Measurements from ENCODE around the gene TRIM28.

DNA sequence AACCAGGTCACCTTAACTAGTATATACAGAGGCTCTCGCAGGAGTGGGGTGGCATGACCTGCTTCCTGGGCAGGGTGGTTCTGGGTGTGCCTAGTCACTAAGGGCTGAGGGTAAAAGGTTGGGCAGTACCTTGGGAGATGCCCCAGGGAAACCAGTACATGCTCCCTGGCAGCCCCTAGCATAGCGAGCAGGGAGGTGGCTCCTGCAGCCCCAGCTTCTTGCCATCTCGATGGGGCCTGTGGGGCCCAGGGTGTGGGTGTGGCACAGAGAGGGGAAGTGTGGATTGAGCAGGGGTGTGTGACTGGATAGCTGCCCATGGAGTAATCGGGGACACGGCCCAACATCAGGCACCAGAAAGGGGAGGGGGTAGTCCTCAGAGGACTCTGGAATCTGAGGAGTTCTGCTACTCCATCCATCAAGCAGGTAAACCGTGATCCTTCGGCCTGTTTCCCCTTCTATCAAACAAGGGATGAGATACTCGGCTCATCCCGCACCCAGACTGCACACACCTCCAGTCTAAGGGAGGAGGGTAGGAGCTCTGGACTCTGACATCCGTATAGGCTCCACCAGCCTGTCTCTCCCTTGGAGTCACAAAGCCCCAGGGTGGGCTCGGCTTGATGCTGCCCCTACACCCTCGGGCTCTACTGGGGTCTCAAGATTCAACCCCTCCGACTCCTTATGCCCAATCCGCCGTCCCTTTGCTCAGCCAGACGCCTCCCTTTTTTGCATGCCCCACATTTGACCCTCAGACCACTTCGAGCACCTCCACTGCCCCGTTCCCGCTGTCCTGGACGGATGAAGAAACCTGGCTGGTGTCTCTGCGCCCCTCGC is 25.4 kb upstream of the TRIM28 start:
- TF ChIP-seq, protein P1, sequence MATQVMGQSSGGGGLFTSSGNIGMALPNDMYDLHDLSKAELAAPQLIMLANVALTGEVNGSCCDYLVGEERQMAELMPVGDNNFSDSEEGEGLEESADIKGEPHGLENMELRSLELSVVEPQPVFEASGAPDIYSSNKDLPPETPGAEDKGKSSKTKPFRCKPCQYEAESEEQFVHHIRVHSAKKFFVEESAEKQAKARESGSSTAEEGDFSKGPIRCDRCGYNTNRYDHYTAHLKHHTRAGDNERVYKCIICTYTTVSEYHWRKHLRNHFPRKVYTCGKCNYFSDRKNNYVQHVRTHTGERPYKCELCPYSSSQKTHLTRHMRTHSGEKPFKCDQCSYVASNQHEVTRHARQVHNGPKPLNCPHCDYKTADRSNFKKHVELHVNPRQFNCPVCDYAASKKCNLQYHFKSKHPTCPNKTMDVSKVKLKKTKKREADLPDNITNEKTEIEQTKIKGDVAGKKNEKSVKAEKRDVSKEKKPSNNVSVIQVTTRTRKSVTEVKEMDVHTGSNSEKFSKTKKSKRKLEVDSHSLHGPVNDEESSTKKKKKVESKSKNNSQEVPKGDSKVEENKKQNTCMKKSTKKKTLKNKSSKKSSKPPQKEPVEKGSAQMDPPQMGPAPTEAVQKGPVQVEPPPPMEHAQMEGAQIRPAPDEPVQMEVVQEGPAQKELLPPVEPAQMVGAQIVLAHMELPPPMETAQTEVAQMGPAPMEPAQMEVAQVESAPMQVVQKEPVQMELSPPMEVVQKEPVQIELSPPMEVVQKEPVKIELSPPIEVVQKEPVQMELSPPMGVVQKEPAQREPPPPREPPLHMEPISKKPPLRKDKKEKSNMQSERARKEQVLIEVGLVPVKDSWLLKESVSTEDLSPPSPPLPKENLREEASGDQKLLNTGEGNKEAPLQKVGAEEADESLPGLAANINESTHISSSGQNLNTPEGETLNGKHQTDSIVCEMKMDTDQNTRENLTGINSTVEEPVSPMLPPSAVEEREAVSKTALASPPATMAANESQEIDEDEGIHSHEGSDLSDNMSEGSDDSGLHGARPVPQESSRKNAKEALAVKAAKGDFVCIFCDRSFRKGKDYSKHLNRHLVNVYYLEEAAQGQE (IDR thresholded peaks at IDR 0.05; ENCODE audit: low read depth): no peak
- TF ChIP-seq TAF1 (IDR thresholded peaks at IDR 0.05; ENCODE audit: low read depth): no peak
- TF ChIP-seq CEBPB (IDR thresholded peaks at IDR 0.05): no peak
- TF ChIP-seq EP300 (IDR thresholded peaks at IDR 0.05; ENCODE audit: borderline replicate concordance): no peak
- TF ChIP-seq RAD21 (IDR thresholded peaks at IDR 0.05; ENCODE audit: low read depth): no peak
- TF ChIP-seq, protein P2, sequence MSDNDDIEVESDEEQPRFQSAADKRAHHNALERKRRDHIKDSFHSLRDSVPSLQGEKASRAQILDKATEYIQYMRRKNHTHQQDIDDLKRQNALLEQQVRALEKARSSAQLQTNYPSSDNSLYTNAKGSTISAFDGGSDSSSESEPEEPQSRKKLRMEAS (IDR thresholded peaks at IDR 0.05): no peak
- TF ChIP-seq CREB1 (IDR thresholded peaks at IDR 0.05; ENCODE audit: low read depth): no peak
- TF ChIP-seq YY1 (IDR thresholded peaks at IDR 0.05; ENCODE audit: low read depth): no peak
- TF ChIP-seq, protein P3, sequence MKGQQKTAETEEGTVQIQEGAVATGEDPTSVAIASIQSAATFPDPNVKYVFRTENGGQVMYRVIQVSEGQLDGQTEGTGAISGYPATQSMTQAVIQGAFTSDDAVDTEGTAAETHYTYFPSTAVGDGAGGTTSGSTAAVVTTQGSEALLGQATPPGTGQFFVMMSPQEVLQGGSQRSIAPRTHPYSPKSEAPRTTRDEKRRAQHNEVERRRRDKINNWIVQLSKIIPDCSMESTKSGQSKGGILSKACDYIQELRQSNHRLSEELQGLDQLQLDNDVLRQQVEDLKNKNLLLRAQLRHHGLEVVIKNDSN (IDR thresholded peaks at IDR 0.05): no peak
- no peak for TF ChIP-seq NFIC (IDR thresholded peaks at IDR 0.05)
- no peak for TF ChIP-seq FOXM1 (IDR thresholded peaks at IDR 0.05; ENCODE audit: borderline replicate concordance, low read depth)
- TF ChIP-seq EGR1 (IDR thresholded peaks at IDR 0.05): no peak
- TF ChIP-seq TCF12 (IDR thresholded peaks at IDR 0.05; ENCODE audit: low read depth): no peak
- TF ChIP-seq TEAD4 (IDR thresholded peaks at IDR 0.05): no peak
